GM21576 (cell line): ENCODE data around the gene FCN1.

Source experiments
- ATAC-seq: cut with Tn5 transposase; IDR thresholded peaks from one replicate; pipeline ENCODE4 v1.9.1; 2021; ENCODE audit warnings: mild to moderate bottlenecking, moderate library complexity; ENCODE audit not compliant: unreplicated experiment

FCN1 gene

DNA sequence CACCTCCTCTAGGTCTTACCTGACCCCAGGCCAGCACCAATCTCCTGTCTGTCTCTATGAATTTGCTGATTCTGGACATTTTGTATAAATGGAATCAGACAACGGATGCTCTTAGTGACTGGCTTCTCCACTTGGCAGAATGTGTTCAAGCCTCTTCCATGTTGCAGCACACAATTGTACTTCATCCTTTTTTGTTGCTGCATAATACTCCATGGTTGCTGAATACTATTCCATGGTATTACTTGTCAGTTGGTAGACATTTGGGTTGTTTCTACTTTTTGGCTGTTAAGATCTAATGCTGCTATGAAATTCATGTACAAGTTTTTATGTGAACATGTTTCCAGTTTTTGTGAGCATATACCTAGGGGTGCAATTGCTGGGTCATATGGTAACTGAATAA, 34.3 kb upstream of the FCN1 start:
- no peak for ATAC-seq

DNA sequence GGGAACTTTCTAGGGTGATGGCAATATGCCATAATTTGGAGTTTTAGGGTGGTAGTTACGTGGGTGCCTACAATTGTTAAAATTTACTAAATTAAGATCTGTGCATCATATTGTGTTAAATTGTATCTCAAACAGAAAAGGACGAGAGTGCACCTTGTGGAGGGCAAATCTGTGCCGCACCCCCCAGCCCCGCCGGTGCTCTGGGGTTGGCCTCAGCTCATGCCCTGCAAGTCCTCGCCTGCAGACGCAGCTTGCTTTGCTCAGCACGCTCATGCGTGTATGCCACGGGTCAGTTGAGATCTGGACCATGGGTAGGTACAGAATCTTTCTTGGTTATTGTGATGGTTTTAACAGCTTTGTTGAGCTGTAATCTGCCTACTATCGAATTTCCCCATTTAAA, 33.7 kb upstream of the FCN1 start:
- ATAC-seq, result no peak

- ATAC-seq, result no peak
These were observed 32.9 kb upstream of the FCN1 start for GRCh38 chr9:134950386-134951210.

DNA sequence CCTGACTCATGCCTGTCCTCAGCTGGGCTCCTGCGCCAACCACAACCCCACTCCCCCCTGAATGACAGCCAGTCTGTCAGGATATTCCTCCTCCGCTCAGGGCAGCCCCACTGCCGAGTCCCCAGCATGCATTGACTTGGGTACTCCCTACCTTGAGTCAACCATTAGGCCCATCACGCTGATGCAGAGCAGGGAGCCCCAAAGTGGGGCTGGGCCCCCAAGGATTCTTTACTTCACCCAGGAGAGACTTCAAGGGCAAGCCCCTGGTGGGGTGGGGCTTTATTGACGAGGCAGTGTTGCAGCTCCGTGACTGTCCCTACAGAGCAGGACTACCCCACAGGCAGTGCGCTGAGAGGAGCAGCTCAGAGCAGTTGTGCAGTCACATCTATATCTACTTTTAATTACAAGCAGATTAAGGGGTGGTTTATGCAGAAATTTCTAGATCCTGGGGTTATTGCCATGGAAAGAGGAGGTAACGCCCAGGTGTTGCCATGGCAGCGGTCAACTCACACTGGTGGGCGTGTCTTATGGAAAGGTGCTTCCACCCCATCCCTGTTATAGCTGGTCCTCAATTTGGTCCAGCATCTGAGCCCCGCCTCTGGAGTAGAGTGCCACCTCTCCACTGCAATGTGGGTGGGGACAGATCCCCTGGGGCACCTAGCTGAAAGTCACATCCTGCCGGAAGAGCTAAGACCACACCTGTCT, 32.1 kb upstream of the FCN1 start:
- ATAC-seq, result no peak

DNA sequence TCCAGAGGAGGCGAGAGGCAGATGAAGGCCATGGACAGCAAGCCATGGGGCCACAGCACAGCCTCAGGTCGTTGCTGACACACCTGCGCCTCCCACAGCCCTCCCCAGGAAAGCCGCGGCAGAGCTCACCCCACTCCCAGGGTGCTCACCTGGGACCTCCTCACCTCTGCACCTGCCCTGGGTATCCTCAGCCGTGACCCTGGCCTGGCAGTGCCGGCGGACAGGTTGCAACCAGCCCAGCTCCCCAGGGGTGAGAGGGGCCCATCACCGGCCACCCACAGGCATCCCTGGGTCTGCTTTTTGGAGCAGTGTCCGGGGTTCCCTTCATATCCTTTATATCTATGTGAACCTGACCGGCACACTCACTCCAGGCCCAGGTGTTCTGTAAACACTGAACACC, 30.4 kb upstream of the FCN1 start:
- no peak for ATAC-seq

DNA sequence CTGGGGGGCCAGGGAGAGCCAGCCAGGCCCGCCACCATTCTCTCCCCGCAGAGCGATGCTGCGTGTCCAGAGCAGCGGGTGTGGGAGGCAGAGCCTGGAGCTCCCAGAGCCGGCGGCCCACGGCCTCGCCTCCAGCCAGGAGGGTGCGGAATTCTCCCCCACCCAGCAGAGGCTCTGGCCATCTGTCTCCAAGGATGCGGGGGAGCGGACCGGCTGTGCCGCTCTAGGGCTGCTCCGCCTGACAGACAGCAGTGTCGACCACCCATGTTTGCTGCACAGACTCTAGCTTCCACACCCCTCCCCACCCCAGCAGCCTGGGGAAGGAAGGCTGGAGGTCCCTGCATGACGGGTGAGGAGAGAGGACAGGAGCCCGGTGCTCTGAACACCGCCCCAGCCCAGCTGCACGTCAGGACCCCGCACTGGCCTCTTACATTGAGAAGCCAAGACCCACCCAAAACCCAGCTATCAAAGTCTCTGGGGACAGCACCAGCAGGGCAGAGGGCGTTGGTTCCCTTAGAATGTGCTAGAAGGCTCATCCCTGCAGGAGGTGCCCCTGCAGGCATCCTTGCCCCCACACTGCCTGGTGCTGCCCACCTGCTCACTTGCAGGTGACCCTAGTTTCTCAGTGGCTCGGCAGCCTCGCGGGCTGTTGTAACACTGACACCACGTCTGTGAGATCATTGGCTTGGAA, 29.7 kb upstream of the FCN1 start:
- no peak for ATAC-seq

DNA sequence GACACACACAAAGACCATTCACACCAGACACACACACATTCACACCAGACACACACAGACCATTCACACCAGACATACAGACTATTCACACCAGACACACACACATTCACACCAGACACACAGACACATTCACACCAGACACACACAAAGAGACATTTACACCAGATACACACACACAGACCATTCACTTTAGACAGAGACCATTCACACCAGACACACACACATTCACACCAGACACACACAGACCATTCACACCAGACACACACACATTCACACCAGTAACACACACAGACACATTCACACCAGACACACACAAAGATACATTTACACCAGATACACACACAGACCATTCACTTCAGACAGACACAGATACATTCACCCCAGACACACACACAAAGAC, 29.0 kb upstream of the FCN1 start:
- ATAC-seq, result no peak

GRCh38 chr9:134945509-134946275, 28.0 kb upstream of the FCN1 start:
- ATAC-seq, result no peak

- ATAC-seq, result no peak
These were observed 27.2 kb upstream of the FCN1 start for GRCh38 chr9:134944916-134945315.

- ATAC-seq, result no peak
These were observed 26.7 kb upstream of the FCN1 start for GRCh38 chr9:134944351-134944802.

DNA sequence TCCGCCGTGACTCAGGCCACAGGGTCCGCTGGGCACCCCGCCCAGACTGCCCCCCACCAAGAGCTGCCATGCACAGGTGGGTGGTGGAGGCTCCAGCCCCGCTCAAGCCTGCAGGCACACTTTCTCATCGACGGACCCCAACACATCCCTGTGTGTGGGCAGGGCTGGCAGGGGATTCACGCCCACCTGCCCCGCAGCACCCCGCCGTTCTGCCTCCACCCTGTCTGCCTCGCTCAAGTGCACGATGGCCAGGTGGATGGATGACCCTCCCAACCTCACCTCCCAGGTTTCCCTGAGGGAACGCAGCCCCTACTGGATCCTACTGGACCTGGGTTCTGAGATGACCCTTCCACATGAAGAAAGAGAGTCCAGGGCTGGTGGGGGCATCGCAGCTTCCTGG, 26.1 kb upstream of the FCN1 start:
- ATAC-seq, result no peak

- ATAC-seq, result no peak
These were observed 25.7 kb upstream of the FCN1 start for GRCh38 chr9:134943411-134943810.

- ATAC-seq, result no peak
These were observed 25.1 kb upstream of the FCN1 start for GRCh38 chr9:134942788-134943184.

- no peak for ATAC-seq
These were observed 24.5 kb upstream of the FCN1 start for GRCh38 chr9:134942011-134942787.

DNA sequence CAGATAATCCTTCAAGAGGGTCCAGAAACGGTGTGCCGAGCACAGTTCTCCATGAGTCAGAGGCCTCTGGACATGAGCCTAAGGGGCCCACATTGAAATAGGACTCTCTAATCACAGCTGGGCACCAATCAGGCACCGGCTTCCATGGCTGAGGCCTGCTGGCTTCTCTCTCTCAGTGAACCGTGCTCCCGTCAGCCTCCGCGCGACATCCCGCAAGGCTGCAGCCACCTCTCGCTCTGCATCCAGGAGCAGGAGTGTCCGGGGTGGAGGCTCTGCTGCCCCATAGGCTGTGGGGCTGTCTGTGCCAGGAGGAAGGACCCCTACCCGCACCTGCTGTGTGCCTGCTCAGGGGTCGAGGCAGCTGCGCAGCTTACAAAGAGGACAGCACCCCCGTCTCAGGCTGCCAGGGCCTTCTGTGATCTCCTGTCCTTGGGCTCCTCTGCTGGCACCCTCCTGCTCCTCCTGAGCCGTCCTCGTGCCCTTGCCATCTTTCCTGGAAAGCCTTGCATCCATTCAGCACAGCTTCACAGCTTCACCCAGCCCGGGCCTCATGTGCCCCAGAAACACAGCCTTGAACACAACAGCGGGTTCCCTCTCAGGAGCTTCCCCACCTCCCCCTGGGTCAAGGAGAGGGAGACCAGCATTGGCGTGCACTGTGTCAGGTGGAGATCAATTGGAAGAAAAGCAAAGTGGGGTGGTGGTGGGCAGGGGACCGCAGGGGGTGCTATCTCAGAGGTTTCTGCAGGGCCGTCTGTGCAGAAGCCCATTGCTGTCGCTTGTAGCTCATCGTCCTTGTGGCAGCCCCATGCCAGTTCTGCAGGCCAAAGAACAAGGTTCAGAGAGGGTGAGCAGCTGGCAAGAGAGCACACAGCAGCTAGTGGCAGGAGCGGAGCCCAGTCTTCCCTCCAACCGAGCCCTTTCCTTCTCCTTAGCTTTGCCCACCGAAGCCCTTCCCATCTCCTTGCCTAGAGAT, 22.8 kb upstream of the FCN1 start:
- ATAC-seq, result no peak

DNA sequence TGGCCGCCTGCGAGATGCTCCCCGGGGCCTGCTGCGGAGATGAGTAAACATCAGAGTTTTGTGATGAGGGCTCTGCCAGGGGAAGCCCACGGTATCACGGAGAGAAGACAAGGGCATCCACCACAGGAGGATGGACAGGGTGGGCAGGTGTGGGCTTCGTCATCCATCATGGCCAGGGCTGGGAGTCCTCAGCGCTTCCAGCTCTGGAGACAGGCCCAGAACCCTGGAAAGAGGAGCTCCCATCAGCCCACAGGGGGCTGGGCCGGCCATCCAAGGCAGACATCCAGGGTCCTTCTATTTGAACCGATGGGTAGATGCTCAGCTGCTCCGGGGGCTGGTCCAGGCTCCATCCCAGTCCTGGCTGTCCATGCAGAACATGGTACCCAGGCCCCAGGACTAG, 22.1 kb upstream of the FCN1 start:
- no peak for ATAC-seq

- no peak for ATAC-seq
These were observed 21.5 kb upstream of the FCN1 start for GRCh38 chr9:134939080-134939733.

- no peak for ATAC-seq
These were observed 20.8 kb upstream of the FCN1 start for GRCh38 chr9:134938346-134939079.
